IMR-90 (cell line): ENCODE results near the gene GABBR2. TPM values are rescaled to one million over a fixed set of nuclear protein-coding genes. Genes with fewer than 3 reads are reported as not detected.

Experiments used
- ATAC-seq: fragments of 200-7000 bp; cut with Tn5 transposase; 2 replicates; pipeline ENCODE4 v1.9.1; 2020; ENCODE audit warnings: low read depth, mild to moderate bottlenecking, moderate library complexity
- BruUV-seq: library from RNA; stranded (reverse); fragments of 400-500 nt; replicated peaks from 2 replicates; lab custom pipeline; 2021; lab: Mats Ljungman, UMichigan
- CTCF ChIA-PET: fragments of 300-600 bp; formaldehyde crosslinking; extraction: SDS; loops from one replicate; lab custom pipeline; 2021; ENCODE audit warnings: antibody characterized with exemption; lab: Yijun Ruan, JAX
- POLR2A ChIA-PET: fragments of 300-600 bp; sonication (Branson Sonifier 250); formaldehyde crosslinking; loops from one replicate; lab custom pipeline; 2022; ENCODE audit warnings: antibody characterized with exemption; ENCODE audit not compliant: unreplicated experiment; lab: Charles Lee
- DNase-seq: peaks from one replicate; pipeline ENCODE4 v3.0.0; 2013
- H2AFZ ChIP-seq: replicated peaks from 2 replicates; pipeline ENCODE3; 2013; ENCODE audit warnings: low read length, mild to moderate bottlenecking; ENCODE audit not compliant: poor library complexity
- H2AK5ac ChIP-seq: 2 replicates; pipeline ENCODE4 v1.6.1; 2013; ENCODE audit warnings: low read depth, low read length, inconsistent platforms
- H2AK9ac ChIP-seq: replicated peaks from 2 replicates; pipeline ENCODE3; 2013; ENCODE audit warnings: mild to moderate bottlenecking, low read depth, low read length, moderate library complexity; ENCODE audit not compliant: poor library complexity
- H2BK120ac ChIP-seq: 2 replicates; pipeline ENCODE4 v1.6.1; 2013; ENCODE audit warnings: low read depth, low read length, inconsistent platforms
- H2BK15ac ChIP-seq: 3 replicates; pipeline ENCODE4 v1.6.1; 2013; ENCODE audit warnings: low read depth, low read length, inconsistent platforms
- H2BK20ac ChIP-seq: 2 replicates; pipeline ENCODE4 v1.6.1; 2013; ENCODE audit warnings: low read depth, mild to moderate bottlenecking, inconsistent platforms, low read length, moderate library complexity
- H2BK5ac ChIP-seq: 2 replicates; pipeline ENCODE4 v1.6.1; 2013; ENCODE audit warnings: mild to moderate bottlenecking, low read depth, low read length, inconsistent platforms; ENCODE audit not compliant: poor library complexity, severe bottlenecking
- H3K14ac ChIP-seq: replicated peaks from 2 replicates; pipeline ENCODE4 v1.6.1; 2013; ENCODE audit warnings: low read depth, low read length, inconsistent platforms
- H3K18ac ChIP-seq: 2 replicates; pipeline ENCODE4 v1.6.1; 2013; ENCODE audit warnings: low read depth, low read length, control low read depth
- H3K23ac ChIP-seq: 2 replicates; pipeline ENCODE4 v1.6.1; 2013; ENCODE audit warnings: low read depth, low read length, inconsistent platforms
- H3K27ac ChIP-seq: 2 replicates; pipeline ENCODE4 v1.5.1; 2013; ENCODE audit warnings: mild to moderate bottlenecking, control low read depth, low read length; ENCODE audit not compliant: insufficient read depth
- H3K27me3 ChIP-seq: 2 replicates; pipeline ENCODE4 v1.6.1; 2013; ENCODE audit warnings: low read length; ENCODE audit not compliant: control insufficient read depth, insufficient read depth
- H3K36me3 ChIP-seq: 2 replicates; pipeline ENCODE4 v1.6.1; 2013; ENCODE audit warnings: low read length, mixed read lengths; ENCODE audit not compliant: control insufficient read depth, insufficient read depth
- H3K4ac ChIP-seq: 2 replicates; pipeline ENCODE4 v1.6.1; 2013; ENCODE audit warnings: low read depth, low read length, inconsistent platforms
- H3K4me1 ChIP-seq: 2 replicates; pipeline ENCODE4 v1.6.1; 2013; ENCODE audit warnings: low read length, mixed read lengths; ENCODE audit not compliant: control insufficient read depth, insufficient read depth
- H3K4me2 ChIP-seq: 2 replicates; pipeline ENCODE4 v1.6.1; 2013; ENCODE audit warnings: low read depth, mild to moderate bottlenecking, control low read depth, low read length, moderate library complexity
- H3K4me3 ChIP-seq: 2 replicates; pipeline ENCODE4 v1.5.1; 2013; ENCODE audit warnings: low read depth, mild to moderate bottlenecking, control low read depth, low read length, moderate library complexity; ENCODE audit not compliant: insufficient read depth
- H3K56ac ChIP-seq: 2 replicates; pipeline ENCODE4 v1.6.1; 2013; ENCODE audit warnings: low read length, inconsistent platforms; ENCODE audit not compliant: insufficient read depth; ENCODE audit errors: extremely low read depth
- H3K79me1 ChIP-seq, 2 experiments: 2 replicates each; pipeline ENCODE4 v1.6.1; 2013; ENCODE audit warnings: low read length in 2 of 2, inconsistent platforms in 1 of 2, low read depth in 1 of 2
- H3K9ac ChIP-seq: 2 replicates; pipeline ENCODE4 v1.6.1; 2013; ENCODE audit warnings: low read depth, low read length, control low read depth
- H3K9me1 ChIP-seq: 2 replicates; pipeline ENCODE4 v1.6.1; 2013; ENCODE audit warnings: low read length, inconsistent platforms; ENCODE audit not compliant: insufficient read depth
- H3K9me3 ChIP-seq: 2 replicates; pipeline ENCODE4 v1.6.1; 2013; ENCODE audit warnings: low read length; ENCODE audit not compliant: control insufficient read depth, insufficient read depth
- H4K20me1 ChIP-seq: 2 replicates; pipeline ENCODE4 v1.6.1; 2013; ENCODE audit warnings: low read length, inconsistent platforms; ENCODE audit not compliant: insufficient read depth
- H4K5ac ChIP-seq: 2 replicates; pipeline ENCODE4 v1.6.1; 2013; ENCODE audit warnings: mild to moderate bottlenecking, low read depth, low read length, control low read depth
- H4K8ac ChIP-seq, 2 experiments: 2 replicates each; pipeline ENCODE4 v1.6.1; 2013; ENCODE audit warnings: low read depth in 2 of 2, low read length in 2 of 2, control low read depth in 1 of 2, inconsistent platforms in 1 of 2
- H4K91ac ChIP-seq: 2 replicates; pipeline ENCODE4 v1.6.1; 2013; ENCODE audit warnings: low read depth, low read length, inconsistent platforms; ENCODE audit not compliant: insufficient read depth
- MAZ ChIP-seq: IDR thresholded peaks from 2 replicates; pipeline ENCODE4 v1.6.1; 2012; ENCODE audit warnings: low read depth, mild to moderate bottlenecking, low read length, improper control_type of control experiment, moderate library complexity, borderline replicate concordance
- MXI1 ChIP-seq: IDR thresholded peaks from 2 replicates; pipeline ENCODE4 v1.6.1; 2012; ENCODE audit warnings: low read depth, mild to moderate bottlenecking, low read length, moderate library complexity, borderline replicate concordance
- POLR2A ChIP-seq: IDR thresholded peaks from 2 replicates; pipeline ENCODE4 v1.6.1; 2012; ENCODE audit warnings: mild to moderate bottlenecking, low read depth, low read length
- RAD21 ChIP-seq: IDR thresholded peaks from 2 replicates; pipeline ENCODE4 v1.6.1; 2012; ENCODE audit warnings: low read length, improper control_type of control experiment
- RFX5 ChIP-seq: IDR thresholded peaks from 2 replicates; pipeline ENCODE4 v1.8.0; 2012; ENCODE audit warnings: low read depth, mild to moderate bottlenecking, low read length, moderate library complexity
- WGBS, 2 experiments: methylation state at CpG; one replicate each; pipeline versions ENCODE4 v1.1.5 to v1.1.7; 2013; ENCODE audit warnings: missing lambda C conversion rate in 2 of 2; ENCODE audit not compliant: insufficient read length in 1 of 2; ENCODE audit errors: extremely low coverage in 2 of 2; 5-methylcytosine and 5-hydroxymethylcytosine counted together
- dilution Hi-C: fragments of 300-500 bp; cut with HindIII; formaldehyde crosslinking; loops from one replicate; pipeline ENCODE4 v1.14.3; 2018; ENCODE audit warnings: low sequenced_read_pairs; ENCODE audit not compliant: unreplicated experiment
- in situ Hi-C: fragments of 300-500 bp; cut with MboI; formaldehyde crosslinking; loops from 3 replicates; pipeline ENCODE4 v1.14.3; 2019; ENCODE audit warnings: low sequenced_read_pairs, inconsistent platforms, mixed read lengths
- intact Hi-C: fragments of 100-400 bp; cut with micrococcal nuclease; formaldehyde crosslinking; loops from 2 replicates; pipeline ENCODE4 v1.10.0; 2022
- polyA plus RNA-seq, 3 experiments: library from polyadenylated mRNA; depleted of rRNA; stranded (reverse); fragments of >200 nt; gene quantifications; 2 replicates each; pipeline ENCODE4 v1.2.3, GENCODE V29; 2012; ENCODE audit warnings: low replicate concordance in 1 of 3
- total RNA-seq: library from RNA; depleted of rRNA; stranded (reverse); fragments of >200 nt; gene quantifications from 2 replicates; pipeline ENCODE4 v1.2.3, GENCODE V29; 2012
- TF ChIP-seq, protein P1 (sequence below): fragments of 150-350 bp; IDR thresholded peaks from 2 replicates; pipeline ENCODE4 v1.6.1; 2016; ENCODE audit warnings: low read depth, mild to moderate bottlenecking, low read length, moderate library complexity, borderline replicate concordance

The GABBR2 gene
- total and polyA plus RNA-seq, 2 of the 4 experiments (the other 2 are of a cell fraction): 14.2 to 20.3 TPM

DNA sequence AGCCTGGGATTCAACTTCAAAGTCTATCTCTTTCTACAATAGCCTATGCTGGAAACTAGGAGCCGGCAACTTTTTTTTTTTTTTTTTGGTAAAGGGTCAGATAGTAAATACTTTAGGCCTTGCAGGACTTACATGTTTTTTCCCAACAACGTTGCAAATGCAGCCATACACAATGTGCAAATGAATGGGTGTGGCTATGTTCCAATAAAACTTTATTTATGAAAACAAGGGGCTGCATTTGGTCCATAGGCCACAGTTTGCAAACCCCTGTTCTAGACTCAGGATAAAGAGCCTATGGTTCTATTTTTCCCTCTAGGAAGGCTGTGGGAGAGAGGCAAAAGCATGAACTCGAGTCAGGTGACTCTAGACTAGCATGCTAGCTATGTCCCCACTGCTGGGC is 189.1 kb downstream of the GABBR2 start:
- H2AK5ac ChIP-seq: 0 out of 2 replicates have a peak overlapping the region, but pooled peaks have one; percentile 78
- peak overlapping the region; percentile 96 for H2BK5ac ChIP-seq
- peak overlapping the region in 1 of 2 experiments; percentile 93; a peak in 1 of 4 replicates for H4K8ac ChIP-seq
- no peak overlapping the region for H3K27ac ChIP-seq
- no peaks in the 10 kb centered on the region for H3K9me3 ChIP-seq
- CTCF ChIA-PET: interaction anchor here (1.3 kb wide), 1 partner anchor 56 kb away, joined by 3 read pairs; no protein-coding TSS in a partner anchor
- peak overlapping the region; percentile 60; the same call in 1 of the 2 replicates for H3K18ac ChIP-seq
- in situ Hi-C loops: no loop called here
- H3K27me3 ChIP-seq: no peaks in the 10 kb centered on the region
- BruUV-seq: no TSS peak
- ATAC-seq (no peak), DNase-seq (no peak)
- no peaks in the 10 kb centered on the region for H3K36me3 ChIP-seq
- intact Hi-C loops: no loop called here
- dilution Hi-C loops: no loop called here
- no peak overlapping the region for H3K9ac ChIP-seq
- no peak overlapping the region for H3K14ac ChIP-seq
- no CpG with 5 or more reads among the region's 3 CpGs for WGBS, 2 experiments
- H3K4me1 ChIP-seq: peaks cover 10% of the 10 kb centered on the region
- no peak overlapping the region; the same call in 1 of the 2 replicates for H4K5ac ChIP-seq
- POLR2A ChIA-PET: interaction anchor here (0.6 kb wide), 1 partner anchor 15 kb away, joined by 3 read pairs; no protein-coding TSS in a partner anchor
- no peak overlapping the region for H2AK9ac ChIP-seq
- H3K4ac ChIP-seq: peak overlapping the region; percentile 51; the same call in 1 of the 2 replicates
- no peak overlapping the region for H2AFZ ChIP-seq
- H3K4me2 ChIP-seq: no peak overlapping the region
- no peak for TF ChIP-seq MAZ
- TF ChIP-seq, protein P1, sequence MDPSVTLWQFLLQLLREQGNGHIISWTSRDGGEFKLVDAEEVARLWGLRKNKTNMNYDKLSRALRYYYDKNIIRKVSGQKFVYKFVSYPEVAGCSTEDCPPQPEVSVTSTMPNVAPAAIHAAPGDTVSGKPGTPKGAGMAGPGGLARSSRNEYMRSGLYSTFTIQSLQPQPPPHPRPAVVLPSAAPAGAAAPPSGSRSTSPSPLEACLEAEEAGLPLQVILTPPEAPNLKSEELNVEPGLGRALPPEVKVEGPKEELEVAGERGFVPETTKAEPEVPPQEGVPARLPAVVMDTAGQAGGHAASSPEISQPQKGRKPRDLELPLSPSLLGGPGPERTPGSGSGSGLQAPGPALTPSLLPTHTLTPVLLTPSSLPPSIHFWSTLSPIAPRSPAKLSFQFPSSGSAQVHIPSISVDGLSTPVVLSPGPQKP: no peak
- TF ChIP-seq MXI1: no peak
- TF ChIP-seq RFX5: no peak
- no peak for TF ChIP-seq POLR2A
- TF ChIP-seq RAD21: no peak
- no peak overlapping the region for H4K91ac ChIP-seq
- H3K4me3 ChIP-seq: no peak overlapping the region
- no peaks in the 10 kb centered on the region for H4K20me1 ChIP-seq
- peaks cover 7 to 48% of the 10 kb centered on the region in 2 experiments for H3K79me1 ChIP-seq
- H2BK15ac ChIP-seq: peak overlapping the region; percentile 48; the same call in 1 of the 3 replicates
- peak overlapping the region; percentile 62; the same call in 1 of the 2 replicates for H2BK20ac ChIP-seq
- no peak overlapping the region for H3K56ac ChIP-seq
- peaks cover 8% of the 10 kb centered on the region; the same call in 1 of the 2 replicates for H3K9me1 ChIP-seq
- no peak overlapping the region for H2BK120ac ChIP-seq
- H3K23ac ChIP-seq: no peak overlapping the region
